ENCODE data around the gene EXOC8.

Gene EXOC8

DNA sequence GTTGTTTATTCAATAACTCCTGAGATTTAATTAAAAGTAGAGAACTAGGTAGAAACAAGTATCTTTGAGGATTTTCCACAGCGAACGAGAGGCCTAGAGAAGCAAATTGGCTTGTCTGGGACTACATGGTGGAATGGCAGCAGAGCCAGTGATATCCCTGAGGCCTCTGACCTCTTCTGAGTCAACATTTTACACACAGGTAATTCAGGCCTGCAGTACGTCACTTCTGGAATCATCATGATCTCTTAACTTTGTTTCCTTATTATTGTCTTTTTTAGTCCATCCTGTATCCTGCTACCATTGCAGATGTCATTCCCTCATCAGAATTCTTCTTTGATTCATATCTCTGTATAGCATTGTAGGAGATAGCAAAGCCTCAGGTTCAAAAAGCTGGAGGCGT is 10.3 kb upstream of the EXOC8 start:
- Histone ChIP-seq H3K9me3 (ENCODE audit: control insufficient read depth, low read length) (no peaks in the 10 kb centered on the region), H3K4me3 (ENCODE audit: low read length) (no peak overlapping the region), H3K9ac (ENCODE audit: low read length) (no peak overlapping the region), H3K27me3 (ENCODE audit: control insufficient read depth, insufficient read depth, low read length) (no peaks in the 10 kb centered on the region), H3K36me3 (ENCODE audit: control insufficient read depth, insufficient read depth, low read length) (no peaks in the 10 kb centered on the region), H3K4me1 (ENCODE audit: control insufficient read depth, insufficient read depth, low read length) (no peaks in the 10 kb centered on the region)

- no peak overlapping the region for H3K9ac ChIP-seq (ENCODE audit: low read length)
- H3K36me3 ChIP-seq (ENCODE audit: control insufficient read depth, insufficient read depth, low read length), result no peaks in the 10 kb centered on the region
- peaks cover 15% of the 10 kb centered on the region for H3K4me1 ChIP-seq (ENCODE audit: control insufficient read depth, insufficient read depth, low read length)
- no peaks in the 10 kb centered on the region for H3K9me3 ChIP-seq (ENCODE audit: control insufficient read depth, low read length)
- H3K27me3 ChIP-seq (ENCODE audit: control insufficient read depth, insufficient read depth, low read length), result no peaks in the 10 kb centered on the region
- H3K4me3 ChIP-seq (ENCODE audit: low read length), result no peak overlapping the region
Observed at GRCh38 chr1:231340328-231341013, 2.8 kb upstream of the EXOC8 start.

- Histone ChIP-seq H3K9me3 (ENCODE audit: control insufficient read depth, low read length) (no peaks in the 10 kb centered on the region), H3K9ac (ENCODE audit: low read length) (peak within 1 kb of the TSS; percentile 91), H3K27me3 (ENCODE audit: control insufficient read depth, insufficient read depth, low read length) (no peaks in the 10 kb centered on the region), H3K4me3 (ENCODE audit: low read length) (peak within 1 kb of the TSS; percentile 97), H3K36me3 (ENCODE audit: control insufficient read depth, insufficient read depth, low read length) (no peaks in the 10 kb centered on the region), H3K4me1 (ENCODE audit: control insufficient read depth, insufficient read depth, low read length) (peaks cover 22% of the 10 kb centered on the region)
Observed at GRCh38 chr1:231338270-231339128, 847 bp upstream of the EXOC8 start, which contains the start of gene SPRTN. Gene SPRTN, plus strand, starts transcription at chr1:231338293. Its CDS starts 91 bp downstream, at chr1:231338384.

- no peaks in the 10 kb centered on the region for H3K27me3 ChIP-seq (ENCODE audit: control insufficient read depth, insufficient read depth, low read length)
- H3K4me3 ChIP-seq (ENCODE audit: low read length), result peak overlapping the region; percentile 97
- peaks cover 22% of the 10 kb centered on the region for H3K4me1 ChIP-seq (ENCODE audit: control insufficient read depth, insufficient read depth, low read length)
- H3K9ac ChIP-seq (ENCODE audit: low read length), result peak overlapping the region; percentile 91
- no peaks in the 10 kb centered on the region for H3K36me3 ChIP-seq (ENCODE audit: control insufficient read depth, insufficient read depth, low read length)
- H3K9me3 ChIP-seq (ENCODE audit: control insufficient read depth, low read length), result no peaks in the 10 kb centered on the region
Observed at GRCh38 chr1:231337043-231337471, 595 bp downstream of the EXOC8 start.

DNA sequence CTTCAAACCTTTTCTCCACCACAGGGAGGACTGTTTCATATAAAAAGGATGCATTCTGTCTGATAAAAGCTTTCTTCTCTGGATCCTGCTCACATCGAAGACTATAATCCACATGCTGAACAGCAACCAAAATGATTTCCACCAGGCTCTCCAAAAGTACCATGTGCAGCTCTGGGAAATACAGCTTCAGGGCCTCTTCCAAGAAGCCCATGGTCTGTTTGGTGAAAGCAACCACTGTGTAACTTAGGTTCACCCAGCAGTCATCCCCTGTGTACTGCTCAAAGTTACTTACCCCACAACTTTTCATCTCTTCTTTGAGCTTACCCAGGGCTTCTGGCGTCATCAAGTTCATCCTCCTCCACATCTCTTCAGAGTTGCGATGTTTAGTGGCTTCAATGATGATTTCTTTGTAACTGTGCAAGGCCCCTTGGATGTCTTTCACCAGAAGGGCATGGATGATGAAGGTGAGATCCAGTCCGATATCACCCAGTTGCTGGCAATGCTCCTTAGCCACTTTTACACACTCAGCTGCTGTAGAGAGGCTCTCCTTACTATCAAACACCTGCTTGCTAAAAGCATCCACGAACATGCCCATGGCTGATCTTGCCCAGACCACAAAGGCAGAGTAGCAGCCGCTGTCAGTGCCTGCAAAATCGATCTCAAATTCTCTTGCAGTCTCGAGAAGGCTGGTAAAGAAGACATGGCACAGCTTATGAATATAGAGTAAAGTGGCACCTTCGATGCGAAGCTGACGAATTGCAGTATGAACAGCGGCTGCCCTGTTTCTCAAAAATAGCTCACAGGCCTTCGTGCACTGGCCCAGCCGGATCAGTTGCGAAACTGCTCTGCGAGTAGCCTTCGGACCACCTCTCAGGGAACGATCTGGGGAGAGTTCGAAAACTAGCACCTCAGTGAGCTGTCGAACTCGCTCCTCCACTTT is 1.7 kb downstream of the EXOC8 start:
- Histone ChIP-seq H3K9ac (ENCODE audit: low read length) (peak overlapping the region; percentile 91), H3K4me3 (ENCODE audit: low read length) (peak overlapping the region; percentile 97), H3K9me3 (ENCODE audit: control insufficient read depth, low read length) (no peaks in the 10 kb centered on the region), H3K27me3 (ENCODE audit: control insufficient read depth, insufficient read depth, low read length) (no peaks in the 10 kb centered on the region), H3K4me1 (ENCODE audit: control insufficient read depth, insufficient read depth, low read length) (peaks cover 22% of the 10 kb centered on the region), H3K36me3 (ENCODE audit: control insufficient read depth, insufficient read depth, low read length) (no peaks in the 10 kb centered on the region)

- Histone ChIP-seq H3K9ac (ENCODE audit: low read length) (peak overlapping the region; percentile 1), H3K27me3 (ENCODE audit: control insufficient read depth, insufficient read depth, low read length) (no peaks in the 10 kb centered on the region), H3K4me3 (ENCODE audit: low read length) (no peak overlapping the region), H3K4me1 (ENCODE audit: control insufficient read depth, insufficient read depth, low read length) (peaks cover 22% of the 10 kb centered on the region), H3K36me3 (ENCODE audit: control insufficient read depth, insufficient read depth, low read length) (no peaks in the 10 kb centered on the region), H3K9me3 (ENCODE audit: control insufficient read depth, low read length) (no peaks in the 10 kb centered on the region)
Observed at GRCh38 chr1:231334952-231335351, 2.7 kb downstream of the EXOC8 start.

DNA sequence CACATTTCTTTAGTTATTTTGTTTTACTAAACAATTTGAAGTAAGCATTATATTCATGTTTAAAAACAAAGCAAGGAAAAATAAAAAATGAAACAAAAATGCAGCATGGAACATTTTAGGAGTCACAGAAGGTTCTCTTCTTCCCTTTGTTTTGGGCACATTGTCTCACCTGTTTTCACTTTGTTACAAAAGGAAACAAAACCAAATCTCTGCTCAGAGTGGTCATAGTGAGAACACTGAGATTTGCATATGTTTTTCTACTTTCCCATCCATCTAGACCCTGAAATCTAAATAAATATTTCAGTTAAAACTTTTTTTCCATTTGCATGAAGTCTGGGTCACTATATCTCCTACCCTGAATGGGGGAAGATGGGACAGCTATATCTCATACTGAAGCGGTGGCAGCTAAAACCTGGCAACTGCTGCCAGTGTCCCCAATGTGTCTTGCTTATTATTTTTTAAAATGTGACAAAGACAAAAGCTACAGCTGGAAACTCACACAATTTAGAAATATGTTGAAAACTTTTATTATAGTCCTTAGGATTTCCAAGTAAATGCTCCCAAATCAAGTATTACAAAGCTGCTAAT is 3.5 kb downstream of the EXOC8 start:
- no peaks in the 10 kb centered on the region for H3K9me3 ChIP-seq (ENCODE audit: control insufficient read depth, low read length)
- no peaks in the 10 kb centered on the region for H3K27me3 ChIP-seq (ENCODE audit: control insufficient read depth, insufficient read depth, low read length)
- H3K4me3 ChIP-seq (ENCODE audit: low read length), result no peak overlapping the region
- H3K36me3 ChIP-seq (ENCODE audit: control insufficient read depth, insufficient read depth, low read length), result no peaks in the 10 kb centered on the region
- peaks cover 18% of the 10 kb centered on the region for H3K4me1 ChIP-seq (ENCODE audit: control insufficient read depth, insufficient read depth, low read length)
- H3K9ac ChIP-seq (ENCODE audit: low read length), result peak overlapping the region; percentile 1

DNA sequence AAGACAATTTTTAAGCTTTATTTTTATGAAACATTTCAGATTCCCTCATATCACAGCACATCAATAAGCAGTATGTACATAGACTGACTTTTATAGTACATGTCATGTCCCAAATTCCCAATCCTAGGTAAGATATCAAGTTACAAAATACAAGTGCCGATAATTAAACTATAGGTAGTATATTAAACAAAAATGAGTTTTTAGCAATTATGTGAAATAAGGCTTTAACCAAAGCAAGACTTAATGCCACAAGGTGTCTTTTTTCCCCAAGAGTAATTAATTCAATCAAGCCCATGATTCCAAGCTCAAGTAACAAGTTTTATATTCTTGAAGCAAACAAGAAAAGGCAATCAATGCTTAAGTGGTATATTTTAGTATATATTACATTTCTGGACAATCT is 4.9 kb downstream of the EXOC8 start:
- H3K9ac ChIP-seq (ENCODE audit: low read length), result no peak overlapping the region

GRCh38 chr1:231329483-231329882 is 8.2 kb downstream of the EXOC8 start:
- Histone ChIP-seq H3K4me1 (ENCODE audit: control insufficient read depth, insufficient read depth, low read length) (peaks cover 2% of the 10 kb centered on the region), H3K9me3 (ENCODE audit: control insufficient read depth, low read length) (no peaks in the 10 kb centered on the region), H3K27me3 (ENCODE audit: control insufficient read depth, insufficient read depth, low read length) (no peaks in the 10 kb centered on the region), H3K4me3 (ENCODE audit: low read length) (no peak overlapping the region), H3K36me3 (ENCODE audit: control insufficient read depth, insufficient read depth, low read length) (no peaks in the 10 kb centered on the region), H3K9ac (ENCODE audit: low read length) (no peak overlapping the region)

More for the DNA sequence above, 4.9 kb downstream of the EXOC8 start:
- Histone ChIP-seq H3K36me3 (ENCODE audit: control insufficient read depth, insufficient read depth, low read length) (no peaks in the 10 kb centered on the region), H3K4me1 (ENCODE audit: control insufficient read depth, insufficient read depth, low read length) (peaks cover 16% of the 10 kb centered on the region), H3K27me3 (ENCODE audit: control insufficient read depth, insufficient read depth, low read length) (no peaks in the 10 kb centered on the region), H3K4me3 (ENCODE audit: low read length) (no peak overlapping the region), H3K9me3 (ENCODE audit: control insufficient read depth, low read length) (no peaks in the 10 kb centered on the region)

DNA sequence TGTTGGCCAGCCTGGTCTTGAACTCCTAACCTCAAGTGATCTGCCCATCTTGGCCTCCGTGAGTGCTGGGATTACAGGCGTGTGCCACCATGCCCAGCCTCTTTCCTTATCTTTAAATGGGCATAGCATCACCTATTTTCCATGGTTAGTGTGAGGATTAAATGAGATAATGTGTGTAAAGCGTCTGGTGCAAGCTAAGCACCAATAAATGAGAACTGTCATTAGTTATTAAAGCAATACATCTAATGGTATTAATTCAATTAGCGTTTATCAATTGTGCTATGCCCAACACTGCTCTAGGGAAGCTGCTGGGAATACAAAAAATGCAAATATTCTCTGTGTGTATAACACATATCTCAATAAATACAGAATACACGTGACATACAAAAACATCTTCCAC is 10.0 kb downstream of the EXOC8 start:
- no peaks in the 10 kb centered on the region for H3K36me3 ChIP-seq (ENCODE audit: control insufficient read depth, insufficient read depth, low read length)
- no peaks in the 10 kb centered on the region for H3K9me3 ChIP-seq (ENCODE audit: control insufficient read depth, low read length)
- H3K4me3 ChIP-seq (ENCODE audit: low read length), result no peak overlapping the region
- no peaks in the 10 kb centered on the region for H3K4me1 ChIP-seq (ENCODE audit: control insufficient read depth, insufficient read depth, low read length)
- H3K9ac ChIP-seq (ENCODE audit: low read length), result no peak overlapping the region
- H3K27me3 ChIP-seq (ENCODE audit: control insufficient read depth, insufficient read depth, low read length), result no peaks in the 10 kb centered on the region

- no peaks in the 10 kb centered on the region for H3K9me3 ChIP-seq (ENCODE audit: control insufficient read depth, low read length)
- H3K36me3 ChIP-seq (ENCODE audit: control insufficient read depth, insufficient read depth, low read length), result no peaks in the 10 kb centered on the region
- H3K4me3 ChIP-seq (ENCODE audit: low read length), result no peak overlapping the region
- H3K27me3 ChIP-seq (ENCODE audit: control insufficient read depth, insufficient read depth, low read length), result no peaks in the 10 kb centered on the region
- H3K4me1 ChIP-seq (ENCODE audit: control insufficient read depth, insufficient read depth, low read length), result no peaks in the 10 kb centered on the region
- H3K9ac ChIP-seq (ENCODE audit: low read length), result no peak overlapping the region
Observed at GRCh38 chr1:231326248-231326647, 11.4 kb downstream of the EXOC8 start.

Measured in mucosa of stomach (tissue), 1 donor.